Glomerular endothelial cell (primary cell): ENCODE measurements around the gene CXCL16. TPM values are rescaled to one million over a fixed set of nuclear protein-coding genes. Genes with fewer than 3 reads are reported as not detected.
"Not testable (repeated sequence)": the region's sequence is repeated elsewhere in the genome, so short reads cannot be mapped to it uniquely, and the experiment has no call there.

Experiments used
- DNase-seq: peaks from one replicate; pipeline ENCODE4 v3.0.0-alpha.2; 2011; ENCODE audit warnings: low read depth, low spot score; ENCODE audit errors: extremely low read depth
- total RNA-seq: library from RNA; depleted of rRNA; stranded (reverse); fragments of >200 nt; gene quantifications from 2 replicates; pipeline ENCODE4 v1.2.3, GENCODE V29; 2015

The CXCL16 gene
- total RNA-seq, 1 donor from 2014 or later, result 18.5 TPM

GRCh38 chr17:4703330-4703691, 36.4 kb downstream of the CXCL16 start:
- no peak for DNase-seq

DNA sequence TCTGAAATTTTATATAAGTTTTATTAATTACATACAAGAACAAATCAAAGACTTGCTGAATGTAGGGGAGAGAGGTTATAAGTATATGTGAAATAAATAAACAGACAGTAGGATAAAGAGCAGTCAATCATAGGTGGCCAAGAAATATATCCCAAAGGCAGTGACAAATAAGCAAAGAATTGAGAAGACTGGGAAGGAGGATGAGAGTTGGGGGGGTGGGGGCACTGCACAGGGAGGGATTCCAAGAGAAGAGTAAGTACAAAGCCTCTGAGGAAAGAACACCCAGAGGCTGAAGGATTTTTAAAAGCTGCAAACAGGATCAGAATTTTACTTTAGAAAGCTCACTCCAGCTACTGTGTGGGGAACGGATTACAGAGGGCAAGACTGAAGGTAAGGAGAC, 38.6 kb downstream of the CXCL16 start:
- no peak for DNase-seq

DNA sequence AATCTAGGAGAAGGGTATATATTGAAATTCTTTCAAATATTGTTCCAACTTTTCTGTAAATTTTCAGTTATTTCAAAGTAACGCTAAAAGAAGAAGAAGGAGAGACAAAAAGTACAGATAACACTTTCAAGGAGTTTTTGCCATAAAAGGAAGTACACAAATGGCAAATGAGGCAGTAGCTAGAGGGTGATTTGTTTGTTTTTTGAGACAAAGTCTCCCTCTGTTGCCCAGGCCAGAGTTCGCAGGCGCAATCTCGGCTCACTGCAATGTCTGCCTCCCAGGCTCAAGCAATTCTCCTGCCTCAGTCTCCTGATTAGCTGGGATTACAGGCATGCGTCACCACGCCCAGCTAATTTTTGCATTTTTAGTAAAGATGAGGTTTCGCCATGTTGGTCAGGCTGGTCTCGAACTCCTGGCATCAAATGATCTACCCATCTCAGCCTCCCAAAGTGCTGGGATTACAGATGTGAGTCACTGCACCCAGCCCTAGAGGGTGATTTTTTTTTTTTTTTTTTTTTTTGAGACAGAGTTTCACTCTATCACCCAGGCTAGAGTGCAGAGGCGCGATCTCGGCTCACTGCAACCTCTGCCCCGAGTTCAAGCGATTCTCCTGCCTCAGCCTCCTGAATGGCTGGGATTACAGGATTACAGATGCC, 40.2 kb downstream of the CXCL16 start:
- DNase-seq, result not testable (repeated sequence)

- no peak for DNase-seq
These were observed 43.3 kb downstream of the CXCL16 start for GRCh38 chr17:4696437-4696805.

- no peak for DNase-seq
These were observed 46.3 kb downstream of the CXCL16 start for GRCh38 chr17:4693416-4693815.

- no peak for DNase-seq
These were observed 48.0 kb downstream of the CXCL16 start for GRCh38 chr17:4691686-4692085.

DNA sequence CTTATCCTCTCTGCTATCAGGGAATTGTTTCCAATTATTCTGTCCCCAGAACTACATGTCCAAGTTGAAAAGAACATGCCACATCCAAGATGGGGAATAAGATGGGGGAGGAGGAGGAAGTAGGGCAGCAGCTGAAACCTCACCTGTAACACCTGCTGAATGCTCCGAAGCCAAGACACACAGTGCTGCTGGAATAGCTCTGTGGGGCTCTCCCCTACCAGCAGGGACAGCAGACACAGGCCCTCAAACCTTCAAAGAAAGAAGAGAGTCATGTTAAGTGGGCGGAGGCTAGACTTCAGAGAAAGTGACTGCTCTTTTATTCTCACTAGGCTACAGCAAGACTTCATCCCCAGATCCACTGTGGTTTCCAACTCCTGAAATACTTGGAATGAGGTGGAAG, 49.0 kb downstream of the CXCL16 start:
- no peak for DNase-seq

- not testable (repeated sequence) for DNase-seq
These were observed 49.9 kb downstream of the CXCL16 start for GRCh38 chr17:4689872-4690271.

- DNase-seq, result not testable (repeated sequence)
These were observed 56.0 kb downstream of the CXCL16 start for GRCh38 chr17:4683739-4684138.

Other genes starting within 250 kb of the CXCL16 start
- 69.1 and 92.0 TPM in 2 replicates for gene SPNS2, start 241.0 kb downstream of the CXCL16 start, total RNA-seq
- gene MYBBP1A, start 184.5 kb downstream of the CXCL16 start, total RNA-seq, result 65.0 and 84.7 TPM in 2 replicates
- not detected in 2 replicates for gene GGT6, start 179.4 kb downstream of the CXCL16 start, total RNA-seq
- gene SMTNL2, start 155.4 kb downstream of the CXCL16 start, total RNA-seq, result not detected in 2 replicates
- not detected in 2 replicates for gene ALOX15, start 98.2 kb downstream of the CXCL16 start, total RNA-seq
- gene PELP1, start 35.8 kb downstream of the CXCL16 start, total RNA-seq, result 21.8 and 25.5 TPM in 2 replicates
- 11.6 and 13.0 TPM in 2 replicates for gene ARRB2, start 29.3 kb downstream of the CXCL16 start, total RNA-seq
- 22.6 and 32.6 TPM in 2 replicates for gene MED11, start 8.5 kb downstream of the CXCL16 start, total RNA-seq
- gene ZMYND15, start 95 bp downstream of the CXCL16 start, total RNA-seq, result 0.06 and 0.15 TPM in 2 replicates
- not detected in 2 replicates for gene TM4SF5, start 32.0 kb upstream of the CXCL16 start, total RNA-seq
- gene VMO1, start 46.4 kb upstream of the CXCL16 start, total RNA-seq, result 0.44 TPM in 1 of 2 replicates, not detected in the other
- gene GLTPD2, start 49.0 kb upstream of the CXCL16 start, total RNA-seq, result not detected in 2 replicates
- gene PSMB6, start 56.2 kb upstream of the CXCL16 start, total RNA-seq, result 143 and 209 TPM in 2 replicates
- gene PLD2, start 67.2 kb upstream of the CXCL16 start, total RNA-seq, result 33.5 and 36.9 TPM in 2 replicates
- gene MINK1, start 93.4 kb upstream of the CXCL16 start, total RNA-seq, result 51.0 and 74.7 TPM in 2 replicates
- 0.88 and 1.6 TPM in 2 replicates for gene C17orf107, start 159.6 kb upstream of the CXCL16 start, total RNA-seq
- 0.76 and 1.5 TPM in 2 replicates for gene CHRNE, start 163.2 kb upstream of the CXCL16 start, total RNA-seq
- not detected in 2 replicates for gene GP1BA, start 192.3 kb upstream of the CXCL16 start, total RNA-seq
- gene SLC25A11, start 200.1 kb upstream of the CXCL16 start, total RNA-seq, result 47.3 and 52.1 TPM in 2 replicates
- 47.5 and 54.7 TPM in 2 replicates for gene RNF167, start 200.3 kb upstream of the CXCL16 start, total RNA-seq
- gene PFN1, start 208.6 kb upstream of the CXCL16 start, total RNA-seq, result 1,675 and 1,900 TPM in 2 replicates
- 0.15 and 2.6 TPM in 2 replicates for gene ENO3, start 211.2 kb upstream of the CXCL16 start, total RNA-seq
- 61.8 and 69.5 TPM in 2 replicates for gene SPAG7, start 227.9 kb upstream of the CXCL16 start, total RNA-seq
- 16.4 and 35.1 TPM in 2 replicates for gene CAMTA2, start 247.7 kb upstream of the CXCL16 start, total RNA-seq